ENCODE data around the gene ACTRT2.

- TF ChIP-seq CTCF (IDR thresholded peaks at IDR 0.05) (no peak), EP300 (IDR thresholded peaks at IDR 0.05) (no peak)
These were observed 13.7 kb downstream of the ACTRT2 start for GRCh38 chr1:3034728-3035562.
